Suprapubic skin (tissue), 4 donors: Measurements from ENCODE around the gene NAT16. TPM values are rescaled to one million over a fixed set of nuclear protein-coding genes. Genes with fewer than 3 reads are reported as not detected.

Experiments
- DNase-seq, 2 donors: peaks; one replicate each; pipeline ENCODE4 v3.0.0-alpha.2; 2019; ENCODE audit warnings: low spot score in 2 of 2
- H3K27ac ChIP-seq: fragments of 200-600 bp; sonication (generic); one replicate; pipeline ENCODE4 v1.5.1; 2019
- H3K27me3 ChIP-seq: fragments of 200-600 bp; sonication (generic); one replicate; pipeline ENCODE4 v1.5.1; 2019
- H3K36me3 ChIP-seq: fragments of 200-600 bp; sonication (generic); one replicate; pipeline ENCODE4 v1.5.1; 2019
- H3K4me1 ChIP-seq: fragments of 200-600 bp; sonication (generic); one replicate; pipeline ENCODE4 v1.5.1; 2019
- H3K4me3 ChIP-seq: fragments of 200-600 bp; sonication (generic); one replicate; pipeline ENCODE4 v1.5.1; 2019; ENCODE audit warnings: mild to moderate bottlenecking
- H3K9me3 ChIP-seq: fragments of 200-600 bp; sonication (generic); one replicate; pipeline ENCODE4 v1.5.1; 2019
- EP300 ChIP-seq: sonication (generic); formaldehyde crosslinking; IDR thresholded peaks from one replicate; pipeline ENCODE4 v1.6.1; 2017; ENCODE audit warnings: antibody characterized with exemption
- POLR2A ChIP-seq, 2 donors: fragments of 450-650 bp; IDR thresholded peaks; one replicate each; pipeline ENCODE4 v1.6.1; 2017; ENCODE audit warnings: antibody characterized with exemption in 2 of 2, mild to moderate bottlenecking in 2 of 2, moderate library complexity in 2 of 2
- POLR2AphosphoS5 ChIP-seq, 3 donors: sonication (generic); formaldehyde crosslinking; IDR thresholded peaks; one replicate each; pipeline ENCODE4 v1.6.1; 2017; ENCODE audit warnings: antibody characterized with exemption in 3 of 3
- WGBS: methylation state at CpG from one replicate; pipeline ENCODE4 v1.1.5; 2018; 5-methylcytosine and 5-hydroxymethylcytosine counted together
- total RNA-seq, 4 donors: library from RNA; depleted of rRNA; stranded (reverse); fragments of >200 nt; gene quantifications; one replicate each; pipeline ENCODE4 v1.1.0, GENCODE V29; 2016
- TF ChIP-seq, protein P1 (sequence below), 2 donors: fragments of 200-600 bp in 1 of 2; fragments of 450-650 bp in 1 of 2; sonication (generic) in 1 of 2; IDR thresholded peaks; one replicate each; pipeline ENCODE4 v1.5.1; 2016 to 2019; ENCODE audit warnings: antibody characterized with exemption in 2 of 2, mild to moderate bottlenecking in 1 of 2, moderate library complexity in 1 of 2

The NAT16 gene
- total RNA-seq, 4 donors from 2014 or later, result not detected

DNA sequence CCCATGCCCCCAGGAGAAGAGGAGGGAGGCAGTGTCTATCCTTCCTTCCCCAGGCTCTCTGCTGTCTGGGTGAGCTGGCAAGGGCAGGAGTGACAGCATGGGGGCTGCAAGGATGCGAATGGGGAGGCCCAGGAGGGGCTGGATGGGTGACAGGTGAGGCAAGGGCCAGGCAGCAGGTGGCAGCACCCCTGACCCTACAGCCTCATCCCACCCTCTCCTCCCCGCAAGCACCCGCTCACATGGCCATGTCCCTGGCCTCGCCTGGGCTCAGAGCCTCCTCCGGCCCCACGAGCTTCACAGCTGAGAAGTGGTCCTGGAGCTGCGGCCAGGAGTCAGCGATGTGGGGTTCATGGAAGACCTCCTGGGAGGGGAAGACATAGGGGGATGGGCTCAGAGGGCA is 31.9 kb upstream of the NAT16 start:
- no peak for DNase-seq
- WGBS, result 89% methylated on average over 8 of the region's 8 CpGs
- Histone ChIP-seq H3K27ac (no peak overlapping the region), H3K4me1 (peaks cover 21% of the 10 kb centered on the region), H3K9me3 (no peaks in the 10 kb centered on the region), H3K36me3 (peaks cover 72% of the 10 kb centered on the region), H3K4me3 (no peak overlapping the region), H3K27me3 (no peaks in the 10 kb centered on the region)
- TF ChIP-seq EP300 (no peak), POLR2AphosphoS5 (IDR thresholded peaks at IDR 0.05) (no peak), POLR2A (IDR thresholded peaks at IDR 0.05) (no peak)
- TF ChIP-seq, protein P1, sequence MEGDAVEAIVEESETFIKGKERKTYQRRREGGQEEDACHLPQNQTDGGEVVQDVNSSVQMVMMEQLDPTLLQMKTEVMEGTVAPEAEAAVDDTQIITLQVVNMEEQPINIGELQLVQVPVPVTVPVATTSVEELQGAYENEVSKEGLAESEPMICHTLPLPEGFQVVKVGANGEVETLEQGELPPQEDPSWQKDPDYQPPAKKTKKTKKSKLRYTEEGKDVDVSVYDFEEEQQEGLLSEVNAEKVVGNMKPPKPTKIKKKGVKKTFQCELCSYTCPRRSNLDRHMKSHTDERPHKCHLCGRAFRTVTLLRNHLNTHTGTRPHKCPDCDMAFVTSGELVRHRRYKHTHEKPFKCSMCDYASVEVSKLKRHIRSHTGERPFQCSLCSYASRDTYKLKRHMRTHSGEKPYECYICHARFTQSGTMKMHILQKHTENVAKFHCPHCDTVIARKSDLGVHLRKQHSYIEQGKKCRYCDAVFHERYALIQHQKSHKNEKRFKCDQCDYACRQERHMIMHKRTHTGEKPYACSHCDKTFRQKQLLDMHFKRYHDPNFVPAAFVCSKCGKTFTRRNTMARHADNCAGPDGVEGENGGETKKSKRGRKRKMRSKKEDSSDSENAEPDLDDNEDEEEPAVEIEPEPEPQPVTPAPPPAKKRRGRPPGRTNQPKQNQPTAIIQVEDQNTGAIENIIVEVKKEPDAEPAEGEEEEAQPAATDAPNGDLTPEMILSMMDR (IDR thresholded peaks at IDR 0.05), result no peak

DNA sequence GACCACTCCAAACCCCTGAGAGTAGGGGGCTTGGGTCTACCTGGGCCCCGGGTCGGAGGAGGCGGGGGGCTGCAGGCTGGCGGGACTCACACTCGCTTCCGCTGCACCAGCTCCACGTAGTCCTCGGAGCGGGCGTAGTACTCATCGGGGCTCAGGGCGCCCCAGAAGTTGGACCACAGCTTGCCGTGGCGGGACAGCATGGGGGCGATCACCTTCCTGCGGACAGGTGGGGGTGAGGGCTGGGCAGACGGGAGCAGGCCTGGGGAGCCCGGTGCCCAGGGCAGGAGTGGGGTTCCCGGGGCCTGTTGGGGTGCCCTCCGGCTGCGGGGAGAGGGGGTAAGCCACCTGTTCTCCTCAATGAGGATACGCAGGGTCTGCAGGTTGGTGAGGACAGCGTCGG is 31.4 kb upstream of the NAT16 start:
- peaks cover 75% of the 10 kb centered on the region for H3K36me3 ChIP-seq
- 63% methylated on average over 4 of the region's 24 CpGs for WGBS
- no peak overlapping the region for H3K4me3 ChIP-seq
- TF ChIP-seq, protein P1 (IDR thresholded peaks at IDR 0.05), result no peak
- TF ChIP-seq POLR2A (IDR thresholded peaks at IDR 0.05) (no peak), EP300 (no peak), POLR2AphosphoS5 (IDR thresholded peaks at IDR 0.05) (no peak)
- H3K27ac ChIP-seq, result no peak overlapping the region
- no peaks in the 10 kb centered on the region for H3K9me3 ChIP-seq
- peaks cover 16% of the 10 kb centered on the region for H3K4me1 ChIP-seq
- no peaks in the 10 kb centered on the region for H3K27me3 ChIP-seq
- no peak for DNase-seq

DNA sequence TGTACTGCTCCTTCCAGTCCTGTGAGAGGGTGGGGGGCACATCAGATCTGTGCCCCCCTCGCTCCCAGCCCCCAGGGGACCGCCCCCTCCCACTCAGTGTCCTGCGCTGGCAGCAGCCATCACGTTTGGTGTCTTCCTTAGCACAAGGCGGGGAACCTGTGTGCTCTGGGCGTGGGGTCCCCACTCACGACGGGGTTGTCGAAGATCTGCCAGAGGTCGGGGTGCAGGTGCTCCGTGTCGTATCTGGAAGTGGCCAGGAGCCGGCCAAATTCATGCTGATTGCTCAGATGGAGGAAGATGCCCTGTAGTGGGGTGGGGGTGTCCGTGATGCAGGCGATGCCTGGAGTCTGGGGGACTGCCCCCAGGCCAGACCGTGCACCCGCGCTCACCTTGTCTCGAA is 30.1 kb upstream of the NAT16 start:
- Histone ChIP-seq H3K36me3 (peaks cover 82% of the 10 kb centered on the region), H3K4me1 (peaks cover 7% of the 10 kb centered on the region), H3K27me3 (no peaks in the 10 kb centered on the region), H3K27ac (no peak overlapping the region), H3K4me3 (no peak overlapping the region), H3K9me3 (no peaks in the 10 kb centered on the region)
- no peak for DNase-seq
- WGBS, result 95% methylated on average over 16 of the region's 19 CpGs
- TF ChIP-seq POLR2A (IDR thresholded peaks at IDR 0.05) (no peak), POLR2AphosphoS5 (IDR thresholded peaks at IDR 0.05) (no peak), EP300 (no peak)
- TF ChIP-seq, protein P1 (IDR thresholded peaks at IDR 0.05), result no peak

DNA sequence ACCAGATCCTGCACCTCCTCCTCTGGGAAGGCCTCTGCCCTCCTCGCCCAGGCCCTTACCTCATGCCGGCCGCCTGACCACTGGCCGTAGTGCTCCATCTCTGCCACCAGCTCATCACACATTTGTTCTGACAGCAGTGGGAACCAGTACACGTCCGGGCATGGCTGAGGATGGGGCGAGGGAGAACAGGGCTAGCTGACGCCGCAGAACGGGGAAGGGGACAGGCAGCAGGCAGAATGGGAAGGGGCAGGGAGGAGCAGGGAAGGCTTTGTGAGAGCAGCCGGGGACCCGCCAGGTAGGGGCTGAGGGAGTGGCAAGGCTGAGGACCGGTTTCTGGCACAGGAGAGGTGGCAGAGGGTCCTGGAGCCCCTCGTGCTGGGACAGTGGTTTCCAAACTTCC is 28.7 kb upstream of the NAT16 start:
- 90% methylated on average over 14 of the region's 14 CpGs for WGBS
- Histone ChIP-seq H3K4me1 (no peaks in the 10 kb centered on the region), H3K36me3 (peaks cover 71% of the 10 kb centered on the region), H3K9me3 (no peaks in the 10 kb centered on the region), H3K27ac (no peak overlapping the region), H3K4me3 (no peak overlapping the region), H3K27me3 (no peaks in the 10 kb centered on the region)
- no peak for DNase-seq
- no peak for TF ChIP-seq POLR2AphosphoS5 (IDR thresholded peaks at IDR 0.05)
- TF ChIP-seq, protein P1 (IDR thresholded peaks at IDR 0.05), result no peak
- TF ChIP-seq POLR2A (IDR thresholded peaks at IDR 0.05), result no peak
- no peak for TF ChIP-seq EP300

DNA sequence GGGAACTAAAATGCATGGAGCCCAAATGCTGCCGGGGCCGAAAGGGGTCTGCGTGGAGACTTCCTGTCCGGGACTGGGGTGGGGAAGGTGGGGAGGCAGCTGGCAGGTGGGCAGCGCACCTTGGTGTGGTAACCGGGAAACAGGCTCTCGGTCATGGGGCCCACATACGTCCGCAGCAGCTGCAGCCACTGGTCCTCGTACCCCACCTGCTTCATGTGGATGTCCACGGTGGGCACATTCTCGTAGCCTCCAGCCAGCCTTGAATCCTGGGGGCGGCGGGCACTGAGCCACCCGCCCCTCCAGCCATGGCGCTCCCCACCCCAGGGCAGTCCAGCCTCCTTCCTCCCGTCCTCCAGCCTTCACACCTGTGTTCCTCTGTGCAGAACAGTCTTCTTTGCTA is 27.4 kb upstream of the NAT16 start:
- no peak overlapping the region for H3K4me3 ChIP-seq
- TF ChIP-seq POLR2AphosphoS5 (IDR thresholded peaks at IDR 0.05), result no peak
- H3K27ac ChIP-seq, result no peak overlapping the region
- DNase-seq, result no peak
- H3K27me3 ChIP-seq, result peaks cover 9% of the 10 kb centered on the region
- H3K9me3 ChIP-seq, result no peaks in the 10 kb centered on the region
- peaks cover 59% of the 10 kb centered on the region for H3K36me3 ChIP-seq
- H3K4me1 ChIP-seq, result no peaks in the 10 kb centered on the region
- WGBS, result 86% methylated on average over 11 of the region's 17 CpGs

DNA sequence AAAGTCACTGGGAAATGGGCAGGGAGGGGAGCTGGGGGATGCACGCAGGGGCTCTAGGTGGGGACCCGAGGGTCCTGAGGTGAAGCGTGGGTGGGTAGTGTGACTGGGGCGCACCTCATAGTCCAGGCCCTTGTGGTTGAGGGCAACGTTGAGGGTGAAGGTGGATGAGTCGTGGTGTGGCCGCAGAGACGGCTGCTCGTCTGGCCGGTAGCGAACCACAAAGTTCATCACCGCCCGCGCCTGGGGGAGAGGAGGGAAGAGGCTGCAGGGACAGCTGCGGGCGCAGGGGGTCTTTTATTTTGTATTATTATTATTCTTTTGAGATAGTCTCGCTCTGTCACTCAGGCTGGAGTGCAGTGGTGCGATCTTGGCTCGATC is 26.6 kb upstream of the NAT16 start:
- no peak overlapping the region for H3K27ac ChIP-seq
- H3K9me3 ChIP-seq, result no peaks in the 10 kb centered on the region
- H3K36me3 ChIP-seq, result peaks cover 51% of the 10 kb centered on the region
- 90% methylated on average over 19 of the region's 19 CpGs for WGBS
- H3K27me3 ChIP-seq, result peaks cover 17% of the 10 kb centered on the region
- H3K4me1 ChIP-seq, result peaks cover 7% of the 10 kb centered on the region
- H3K4me3 ChIP-seq, result no peak overlapping the region
- no peak for DNase-seq
- no peak for TF ChIP-seq EP300
- TF ChIP-seq, protein P1 (IDR thresholded peaks at IDR 0.05), result no peak
- no peak for TF ChIP-seq POLR2AphosphoS5 (IDR thresholded peaks at IDR 0.05)
- TF ChIP-seq POLR2A (IDR thresholded peaks at IDR 0.05), result no peak
